ENCODE measurements around the gene NR6A1. TPM values are rescaled to one million over a fixed set of nuclear protein-coding genes. Genes with fewer than 3 reads are reported as not detected.

The NR6A1 gene
- total and polyA plus RNA-seq, 10 donors, result 0.14 to 3.7 (median 1.9) TPM

GRCh38 chr9:124809741-124810500, 38.8 kb upstream of the NR6A1 start:
- WGBS, 5 donors, result 91 to 97% (median 92%) methylated on average over 52 to 60 of the region's 60 CpGs
- DNase-seq, result no peak
- H3K36me3 ChIP-seq, result peaks cover 0 to 26% (median 0%) of the 10 kb centered on the region in 6 donors
- TF ChIP-seq POLR2AphosphoS5 (IDR thresholded peaks at IDR 0.05) (peak in 1 of 3 donors; percentile 18), POLR2A (IDR thresholded peaks at IDR 0.05) (no peak)
- TF ChIP-seq, protein P1, sequence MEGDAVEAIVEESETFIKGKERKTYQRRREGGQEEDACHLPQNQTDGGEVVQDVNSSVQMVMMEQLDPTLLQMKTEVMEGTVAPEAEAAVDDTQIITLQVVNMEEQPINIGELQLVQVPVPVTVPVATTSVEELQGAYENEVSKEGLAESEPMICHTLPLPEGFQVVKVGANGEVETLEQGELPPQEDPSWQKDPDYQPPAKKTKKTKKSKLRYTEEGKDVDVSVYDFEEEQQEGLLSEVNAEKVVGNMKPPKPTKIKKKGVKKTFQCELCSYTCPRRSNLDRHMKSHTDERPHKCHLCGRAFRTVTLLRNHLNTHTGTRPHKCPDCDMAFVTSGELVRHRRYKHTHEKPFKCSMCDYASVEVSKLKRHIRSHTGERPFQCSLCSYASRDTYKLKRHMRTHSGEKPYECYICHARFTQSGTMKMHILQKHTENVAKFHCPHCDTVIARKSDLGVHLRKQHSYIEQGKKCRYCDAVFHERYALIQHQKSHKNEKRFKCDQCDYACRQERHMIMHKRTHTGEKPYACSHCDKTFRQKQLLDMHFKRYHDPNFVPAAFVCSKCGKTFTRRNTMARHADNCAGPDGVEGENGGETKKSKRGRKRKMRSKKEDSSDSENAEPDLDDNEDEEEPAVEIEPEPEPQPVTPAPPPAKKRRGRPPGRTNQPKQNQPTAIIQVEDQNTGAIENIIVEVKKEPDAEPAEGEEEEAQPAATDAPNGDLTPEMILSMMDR (IDR thresholded peaks at IDR 0.05 in 8 of 11, conservative IDR thresholded peaks at IDR 0.05 in 3 of 11), result no peak
- H3K27ac ChIP-seq, result peak overlapping the region in 5 of 8 donors; percentile 6 to 68 (median 49)
- H3K9me3 ChIP-seq, result no peaks in the 10 kb centered on the region
- H3K4me1 ChIP-seq, result peaks cover 0 to 61% (median 8%) of the 10 kb centered on the region in 6 donors
- intact Hi-C loops (cut with DNase I; ENCODE audit: low total_unique reads), result no loop called here
- no peaks in the 10 kb centered on the region for H3K27me3 ChIP-seq (replicated peaks in 1 of 7)
- H3K4me3 ChIP-seq, result no peak overlapping the region

DNA sequence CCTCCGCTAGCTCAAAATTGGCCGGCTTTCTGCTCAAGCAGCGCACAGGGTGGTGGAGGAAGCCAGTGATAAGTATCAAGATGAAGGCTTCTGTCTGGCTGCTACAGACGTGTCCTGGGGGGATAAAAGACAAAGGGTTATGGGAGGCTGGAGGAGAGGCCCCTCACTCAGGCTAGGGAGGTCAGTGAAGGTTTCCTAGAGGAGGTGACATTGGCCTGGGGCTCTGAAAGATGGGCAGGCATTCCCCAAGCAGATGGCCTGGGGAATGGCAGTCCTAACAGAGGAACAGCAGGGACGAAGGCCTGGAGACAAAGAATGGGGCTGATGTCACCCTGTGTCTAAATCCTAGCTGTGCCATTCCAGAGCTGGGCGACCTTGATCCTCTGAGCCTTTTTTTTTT, 38.1 kb upstream of the NR6A1 start:
- WGBS, 5 donors, result 75 to 91% (median 80%) methylated on average over 6 of the region's 6 CpGs
- Histone ChIP-seq H3K4me3 (no peak overlapping the region), H3K36me3 (peaks cover 0 to 29% (median 0%) of the 10 kb centered on the region in 6 donors), H3K27me3 (replicated peaks in 1 of 7) (no peaks in the 10 kb centered on the region), H3K27ac (peak overlapping the region in 4 of 8 donors; percentile 6 to 68 (median 55)), H3K9me3 (no peaks in the 10 kb centered on the region), H3K4me1 (peaks cover 0 to 61% (median 8%) of the 10 kb centered on the region in 6 donors)
- TF ChIP-seq, protein P1 (IDR thresholded peaks at IDR 0.05 in 8 of 11, conservative IDR thresholded peaks at IDR 0.05 in 3 of 11), result no peak
- TF ChIP-seq POLR2A (IDR thresholded peaks at IDR 0.05), result no peak
- TF ChIP-seq POLR2AphosphoS5 (IDR thresholded peaks at IDR 0.05), result no peak
- intact Hi-C loops (cut with DNase I; ENCODE audit: low total_unique reads), result no loop called here
- no peak for DNase-seq

- Histone ChIP-seq H3K36me3 (peaks cover 0 to 34% (median 0%) of the 10 kb centered on the region in 6 donors), H3K9me3 (no peaks in the 10 kb centered on the region), H3K4me3 (no peak overlapping the region), H3K27ac (peak overlapping the region in 5 of 8 donors; percentile 44 to 68 (median 57)), H3K27me3 (replicated peaks in 1 of 7) (no peaks in the 10 kb centered on the region), H3K4me1 (peaks cover 0 to 61% (median 8%) of the 10 kb centered on the region in 6 donors)
- DNase-seq, result no peak
- TF ChIP-seq POLR2A (IDR thresholded peaks at IDR 0.05) (no peak), POLR2AphosphoS5 (IDR thresholded peaks at IDR 0.05) (no peak)
- TF ChIP-seq, protein P1 (IDR thresholded peaks at IDR 0.05 in 8 of 11, conservative IDR thresholded peaks at IDR 0.05 in 3 of 11), result no peak
- 86 to 94% (median 90%) methylated on average over 12 of the region's 12 CpGs for WGBS, 5 donors
- intact Hi-C loops (cut with DNase I; ENCODE audit: low total_unique reads), result no loop called here
Measured at GRCh38 chr9:124808246-124808956, 37.3 kb upstream of the NR6A1 start.

DNA sequence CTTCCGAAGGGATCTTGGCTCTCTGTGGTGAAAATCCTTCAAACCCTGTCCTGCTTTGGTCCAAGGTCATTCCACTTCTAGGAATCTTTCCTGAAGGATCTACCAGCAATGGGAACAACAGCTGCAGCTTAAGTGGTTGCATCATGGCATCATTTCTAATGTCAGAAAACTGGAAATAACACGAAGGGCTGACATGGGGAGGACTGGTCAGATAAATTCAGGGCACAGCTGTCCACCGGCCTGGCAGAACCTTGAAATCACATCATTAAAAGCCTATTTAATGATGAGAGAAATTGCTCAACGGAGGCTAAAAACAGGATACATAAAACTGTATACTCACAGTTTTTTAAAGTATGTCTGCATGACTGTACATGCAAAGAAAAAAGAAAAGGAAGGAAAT, 34.1 kb upstream of the NR6A1 start:
- Histone ChIP-seq H3K27ac (peak overlapping the region in 4 of 8 donors; percentile 6 to 75 (median 36)), H3K4me1 (peaks cover 4 to 73% (median 24%) of the 10 kb centered on the region in 6 donors), H3K4me3 (no peak overlapping the region), H3K36me3 (peaks cover 0 to 16% (median 0%) of the 10 kb centered on the region in 6 donors), H3K9me3 (no peaks in the 10 kb centered on the region), H3K27me3 (replicated peaks in 1 of 7) (no peaks in the 10 kb centered on the region)
- intact Hi-C loops (cut with DNase I; ENCODE audit: low total_unique reads), result no loop called here
- TF ChIP-seq POLR2A (IDR thresholded peaks at IDR 0.05) (no peak), POLR2AphosphoS5 (IDR thresholded peaks at IDR 0.05) (peak in 1 of 3 donors; percentile 44)
- DNase-seq, result no peak
- WGBS, 5 donors, result 43 to 60% (median 57%) methylated on average over 4 of the region's 4 CpGs
